Stimulated activated CD4-positive, alpha-beta T cell treated with anti-CD3 and anti-CD28 coated beads, Interleukin-1b, Interleukin-23, amount 100 ng/mL, for 24 hours (primary cell): ENCODE measurements around the gene DVL1.

ENCODE experiments used
- DNase-seq, 4 experiments: peaks; one replicate each; pipeline ENCODE4 v3.0.0-alpha.2; 2020; ENCODE audit warnings: low read depth in 4 of 4, low spot score in 1 of 4

Gene DVL1

DNA sequence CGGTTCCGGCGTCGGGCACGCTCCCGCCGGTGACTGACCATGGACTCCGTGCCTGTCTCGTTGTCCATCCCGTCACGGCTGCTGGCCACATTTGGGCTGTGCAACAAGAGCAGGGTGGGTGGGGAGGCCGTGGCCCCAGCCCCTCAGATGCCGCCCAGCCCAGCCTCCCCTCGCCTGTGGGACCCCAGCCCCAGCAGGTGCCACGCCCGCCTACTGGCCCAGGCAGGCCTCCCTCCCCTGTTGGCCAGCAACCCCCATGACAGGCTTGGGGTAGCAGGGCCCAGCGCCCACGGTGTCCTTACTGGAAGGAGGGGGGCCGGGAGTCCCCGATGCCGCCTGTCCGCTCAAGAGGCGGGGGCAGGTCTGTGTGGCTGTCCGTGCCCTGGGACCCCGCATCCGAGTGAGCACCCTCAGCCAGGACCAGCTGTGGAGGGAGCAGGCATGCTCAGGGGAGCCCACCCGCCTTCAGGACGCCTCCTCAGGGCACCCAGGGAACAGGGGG, 7.1 kb downstream of the DVL1 start:
- DNase-seq, result no peak

DNA sequence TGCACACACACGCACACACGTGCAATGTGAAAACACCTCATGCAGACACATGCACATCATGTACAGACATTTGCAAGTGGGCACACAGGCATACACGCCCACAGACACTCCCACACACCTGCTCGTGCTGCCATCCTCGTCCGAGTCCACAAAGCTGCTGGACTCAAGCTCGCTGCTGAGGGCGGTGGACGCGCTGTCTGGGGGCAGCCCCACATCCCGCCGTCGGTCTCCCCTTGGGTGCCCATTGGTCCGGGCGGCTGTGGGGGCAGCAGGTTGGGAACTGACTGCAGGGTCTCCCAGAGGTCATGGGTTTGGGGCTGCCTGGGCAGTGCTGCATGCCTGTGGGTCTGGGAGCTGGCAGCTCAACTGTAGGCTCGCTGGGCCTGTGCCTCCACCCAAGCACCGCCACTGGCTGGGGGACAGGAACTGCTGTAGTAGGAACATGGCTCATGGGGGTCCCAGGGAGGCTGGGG, 7.6 kb downstream of the DVL1 start:
- no peak for DNase-seq

GRCh38 chr1:1340791-1341548, 8.2 kb downstream of the DVL1 start:
- DNase-seq, result no peak

GRCh38 chr1:1340185-1340584, 9.0 kb downstream of the DVL1 start:
- DNase-seq, result no peak

DNA sequence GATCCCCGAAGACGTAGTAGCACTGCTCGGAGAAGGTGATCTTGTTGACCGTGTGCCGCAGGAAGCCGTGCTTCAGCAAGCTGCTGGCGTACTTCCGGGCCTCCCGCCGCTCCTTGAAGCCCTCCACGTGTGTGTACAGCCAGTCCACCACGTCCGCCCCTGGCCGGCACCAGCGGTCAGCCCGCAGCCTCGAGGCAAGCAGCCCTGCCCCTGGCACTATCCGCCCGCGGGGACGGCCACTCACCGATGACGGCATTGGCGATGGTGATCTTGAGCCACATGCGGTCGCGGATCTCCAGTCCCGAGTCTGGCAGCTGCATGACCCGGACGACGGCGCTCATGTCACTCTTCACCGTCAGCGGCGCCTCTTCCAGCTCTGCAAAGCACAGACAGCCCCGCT, 10.9 kb downstream of the DVL1 start:
- no peak for DNase-seq

GRCh38 chr1:1337793-1338147, 11.4 kb downstream of the DVL1 start:
- peak in 2 of 4 experiments; percentile 33 to 47 for DNase-seq

DNA sequence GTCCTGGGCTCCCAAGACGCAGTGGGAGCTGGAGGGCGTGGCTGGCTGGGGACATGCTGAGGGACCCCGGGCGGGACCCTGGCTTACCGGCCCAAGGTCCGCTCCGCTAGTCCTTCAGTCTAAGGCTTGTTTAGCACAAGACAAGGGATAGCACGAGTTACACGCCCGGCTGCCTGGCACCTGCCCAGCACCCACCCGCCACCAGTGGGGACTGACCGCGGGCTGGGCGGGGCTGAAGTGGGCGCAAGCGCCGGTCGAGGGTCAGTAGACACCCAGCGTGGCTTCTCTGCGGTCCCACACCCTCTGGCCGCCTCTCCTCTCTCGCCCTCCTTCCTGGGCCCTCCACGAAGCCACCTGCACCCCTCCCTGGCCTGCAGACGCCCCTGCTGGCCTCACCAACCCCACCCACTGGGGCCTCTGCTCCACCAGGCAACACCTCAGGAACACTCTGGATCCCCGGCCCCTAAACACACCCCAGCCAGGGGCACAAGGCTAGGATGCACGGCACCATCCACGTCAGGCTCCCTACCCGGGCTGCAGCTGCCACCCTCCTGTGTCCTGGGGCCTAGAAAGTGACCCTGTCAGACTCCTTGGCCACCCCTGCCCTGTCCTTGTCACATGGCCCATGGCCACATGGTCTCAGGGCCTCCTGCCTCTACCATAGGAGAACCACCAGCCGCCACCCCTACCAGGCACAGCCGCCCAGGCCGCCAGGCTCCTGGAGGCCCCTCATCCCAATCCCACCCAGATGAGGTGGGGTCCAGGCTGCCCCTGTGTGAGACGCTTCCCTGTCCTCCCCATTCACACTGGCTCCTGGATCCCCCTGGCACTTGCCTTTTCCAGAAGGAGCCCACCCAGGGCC, 12.1 kb downstream of the DVL1 start:
- DNase-seq, result no peak

- no peak for DNase-seq
Observed at GRCh38 chr1:1336446-1336845, 12.8 kb downstream of the DVL1 start.

DNA sequence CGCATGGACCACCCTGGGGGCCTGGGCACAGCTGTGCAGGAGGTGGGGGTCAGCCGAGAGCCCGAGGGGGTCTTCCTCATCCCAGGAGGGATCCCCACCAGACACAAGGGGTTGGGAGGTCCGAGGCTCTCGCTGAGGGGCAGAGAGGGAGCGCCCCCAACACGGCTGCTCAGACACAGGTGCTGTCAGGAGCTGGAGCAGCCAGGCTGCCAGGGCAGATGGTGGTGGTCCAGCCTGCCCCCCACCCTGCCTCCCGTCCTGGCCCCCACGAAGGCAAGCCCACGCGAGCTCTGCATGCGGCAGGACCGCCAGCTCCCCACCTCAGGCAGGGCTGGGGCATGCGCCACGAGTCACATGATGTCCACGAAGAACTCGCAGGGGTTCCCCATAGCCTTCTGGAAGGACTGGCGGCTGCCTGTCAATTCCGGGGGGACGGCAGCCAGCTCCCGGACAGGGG, 13.4 kb downstream of the DVL1 start:
- DNase-seq, result no peak

DNA sequence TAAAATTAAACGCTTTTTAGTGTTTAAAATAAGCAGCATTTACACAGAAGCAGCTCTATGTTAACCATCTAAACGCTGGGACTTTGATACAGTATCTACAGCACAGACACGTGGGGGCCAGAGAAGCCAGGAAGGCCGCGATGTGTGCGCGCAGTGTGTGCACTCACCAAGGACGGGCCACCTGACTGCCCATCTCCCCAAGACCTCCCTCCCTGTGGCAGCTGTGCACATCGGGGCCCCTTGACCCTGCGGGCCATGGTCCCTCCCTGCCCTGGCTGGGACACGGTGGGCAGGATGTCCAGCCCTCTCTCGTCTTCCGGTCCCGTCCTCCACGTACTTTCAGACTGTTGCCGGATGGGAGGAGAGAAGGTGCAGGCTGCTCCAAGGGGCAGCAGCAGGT, 13.9 kb downstream of the DVL1 start:
- no peak for DNase-seq

DNA sequence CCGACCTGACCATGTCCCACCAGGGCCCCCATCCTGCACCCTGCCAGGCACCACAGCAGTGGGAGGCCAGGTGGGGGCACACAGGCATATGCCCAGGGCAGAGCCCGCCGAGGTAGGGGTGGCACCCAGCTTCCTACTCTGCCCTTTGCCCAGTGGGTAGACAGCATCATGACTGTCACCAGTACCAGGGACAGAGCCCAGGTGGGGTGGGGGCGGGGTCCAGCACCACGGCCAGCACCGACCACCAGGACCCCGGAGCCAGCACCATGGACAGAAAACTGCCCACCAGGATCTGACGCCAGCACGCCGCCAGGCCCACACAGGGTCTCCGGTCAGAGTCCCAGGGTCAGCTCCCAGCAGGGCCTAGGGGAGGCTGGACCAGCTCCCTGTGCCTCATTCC, 14.4 kb downstream of the DVL1 start:
- DNase-seq, result no peak

- no peak for DNase-seq
Observed at GRCh38 chr1:1333551-1334241, 15.5 kb downstream of the DVL1 start.

DNA sequence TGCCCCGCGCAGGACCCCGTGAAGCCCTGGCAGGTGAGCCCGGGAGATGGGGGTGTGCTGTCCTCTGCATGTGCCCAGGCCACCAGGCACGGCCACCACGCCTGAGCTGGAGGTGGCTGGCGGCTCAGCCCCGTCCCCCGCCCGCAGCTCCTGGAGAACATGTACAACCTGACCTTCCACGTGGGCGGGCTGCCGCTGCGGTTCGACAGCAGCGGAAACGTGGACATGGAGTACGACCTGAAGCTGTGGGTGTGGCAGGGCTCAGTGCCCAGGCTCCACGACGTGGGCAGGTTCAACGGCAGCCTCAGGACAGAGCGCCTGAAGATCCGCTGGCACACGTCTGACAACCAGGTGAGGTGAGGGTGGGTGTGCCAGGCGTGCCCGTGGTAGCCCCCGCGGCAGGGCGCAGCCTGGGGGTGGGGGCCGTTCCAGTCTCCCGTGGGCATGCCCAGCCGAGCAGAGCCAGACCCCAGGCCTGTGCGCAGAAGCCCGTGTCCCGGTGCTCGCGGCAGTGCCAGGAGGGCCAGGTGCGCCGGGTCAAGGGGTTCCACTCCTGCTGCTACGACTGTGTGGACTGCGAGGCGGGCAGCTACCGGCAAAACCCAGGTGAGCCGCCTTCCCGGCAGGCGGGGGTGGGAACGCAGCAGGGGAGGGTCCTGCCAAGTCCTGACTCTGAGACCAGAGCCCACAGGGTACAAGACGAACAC, 16.3 kb downstream of the DVL1 start:
- DNase-seq, result no peak

- no peak for DNase-seq
Observed at GRCh38 chr1:1332031-1332755, 17.0 kb downstream of the DVL1 start.

DNA sequence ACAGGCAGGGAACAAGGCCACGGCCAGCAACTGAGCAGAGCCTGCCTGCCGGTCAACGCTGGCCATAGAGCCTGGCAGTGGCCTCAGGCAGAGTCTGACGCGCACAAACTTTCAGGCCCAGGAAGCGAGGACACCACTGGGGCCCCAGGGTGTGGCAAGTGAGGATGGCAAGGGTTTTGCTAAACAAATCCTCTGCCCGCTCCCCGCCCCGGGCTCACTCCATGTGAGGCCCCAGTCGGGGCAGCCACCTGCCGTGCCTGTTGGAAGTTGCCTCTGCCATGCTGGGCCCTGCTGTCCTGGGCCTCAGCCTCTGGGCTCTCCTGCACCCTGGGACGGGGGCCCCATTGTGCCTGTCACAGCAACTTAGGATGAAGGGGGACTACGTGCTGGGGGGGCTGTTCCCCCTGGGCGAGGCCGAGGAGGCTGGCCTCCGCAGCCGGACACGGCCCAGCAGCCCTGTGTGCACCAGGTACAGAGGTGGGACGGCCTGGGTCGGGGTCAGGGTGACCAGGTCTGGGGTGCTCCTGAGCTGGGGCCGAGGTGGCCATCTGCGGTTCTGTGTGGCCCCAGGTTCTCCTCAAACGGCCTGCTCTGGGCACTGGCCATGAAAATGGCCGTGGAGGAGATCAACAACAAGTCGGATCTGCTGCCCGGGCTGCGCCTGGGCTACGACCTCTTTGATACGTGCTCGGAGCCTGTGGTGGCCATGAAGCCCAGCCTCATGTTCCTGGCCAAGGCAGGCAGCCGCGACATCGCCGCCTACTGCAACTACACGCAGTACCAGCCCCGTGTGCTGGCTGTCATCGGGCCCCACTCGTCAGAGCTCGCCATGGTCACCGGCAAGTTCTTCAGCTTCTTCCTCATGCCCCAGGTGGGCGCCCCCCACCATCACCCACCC, 17.9 kb downstream of the DVL1 start, which contains the start of gene TAS1R3:
TSS of gene TAS1R3 (plus strand) at position 213 of the 898 bp plus-strand sequence. CDS start at position 279, 66 bp downstream.
- DNase-seq, result no peak

DNA sequence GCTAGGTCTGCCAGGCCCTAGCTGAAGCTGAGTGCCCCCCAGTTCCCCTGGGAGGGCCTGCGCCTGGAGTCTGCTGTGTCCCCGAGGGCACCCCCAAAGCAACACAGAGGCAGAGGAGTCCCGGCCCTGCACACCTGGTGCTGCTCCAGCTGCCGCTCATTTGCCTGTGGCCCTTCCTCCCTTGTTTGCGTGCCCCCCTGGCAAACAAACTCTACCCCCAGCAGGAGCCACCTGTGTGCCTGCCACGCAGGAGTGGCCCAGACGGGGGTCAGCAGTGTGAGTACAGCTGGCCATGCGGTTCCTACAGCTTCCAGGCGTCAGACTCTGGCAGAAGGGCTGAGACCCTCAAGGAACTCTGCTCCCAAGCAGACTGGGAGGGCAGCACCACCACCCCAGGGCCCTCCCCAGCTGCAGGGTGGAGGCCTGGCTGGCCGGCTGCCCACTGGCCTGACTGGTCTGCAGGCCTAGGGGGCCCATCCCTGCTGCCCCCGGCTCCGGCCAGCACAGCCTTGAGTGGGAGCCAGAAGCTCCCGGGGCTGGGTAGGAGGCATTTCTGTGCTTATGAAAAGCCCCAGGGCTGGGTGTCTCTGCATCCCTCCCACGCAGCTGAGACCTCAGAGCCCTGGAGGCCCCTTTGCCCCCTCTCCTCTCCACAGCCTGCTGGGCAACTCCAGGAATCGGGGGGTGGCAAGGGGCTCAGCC, 18.7 kb downstream of the DVL1 start:
- no peak for DNase-seq

DNA sequence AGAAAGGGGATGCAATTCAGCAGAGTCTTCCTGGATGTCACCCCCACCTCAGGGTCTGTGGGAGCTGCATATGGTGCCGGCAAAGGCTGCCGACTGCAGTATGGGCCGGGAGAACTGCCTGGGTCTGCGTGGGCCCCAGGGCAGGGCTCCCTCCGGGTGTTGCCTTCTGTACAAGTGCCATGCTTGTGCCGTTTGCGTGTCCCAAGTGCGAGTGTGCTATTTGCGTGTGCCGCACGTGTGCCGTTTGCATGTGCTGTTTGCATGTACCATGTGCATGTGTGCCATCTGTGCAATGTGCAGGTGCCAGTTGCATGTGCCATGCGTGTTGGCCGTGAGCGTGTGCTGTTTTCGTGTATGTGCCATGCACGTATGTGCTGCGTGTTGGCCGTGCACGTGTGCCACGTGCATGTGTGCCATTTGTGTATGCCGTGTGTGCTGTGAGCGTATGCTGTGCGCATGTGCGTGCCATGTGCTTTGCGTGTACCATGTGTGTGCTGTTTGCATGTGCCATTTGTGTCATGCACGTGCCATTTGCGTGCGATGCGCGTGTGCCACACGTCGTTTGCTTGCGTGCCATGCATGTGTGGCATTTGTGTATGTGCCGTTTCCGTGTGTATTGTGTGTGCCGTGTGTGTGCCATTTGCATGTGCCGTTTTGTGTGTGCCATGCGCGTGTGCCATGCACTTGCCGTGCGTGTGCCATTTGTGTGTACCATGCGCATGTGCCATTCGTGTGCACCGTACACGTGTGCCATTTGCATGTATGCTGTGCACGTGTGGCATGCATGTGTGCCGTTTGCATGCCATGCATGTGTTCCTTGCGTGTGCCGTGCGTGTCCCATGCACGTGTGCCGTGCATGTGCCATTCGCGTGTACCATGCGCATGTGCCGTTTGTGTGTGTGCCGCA, 19.7 kb downstream of the DVL1 start:
- DNase-seq, result no peak
